CD4-positive, alpha-beta T cell treated with Interleukin-6 at 100 ng/mL for 8 hours (primary cell): Measurements from ENCODE around the gene MAP1LC3A.
"Not testable (repeated sequence)": the region's sequence is repeated elsewhere in the genome, so short reads cannot be mapped to it uniquely, and the experiment has no call there.

ENCODE experiments used
- DNase-seq: peaks from one replicate; pipeline ENCODE4 v3.0.0-alpha.2; 2020; ENCODE audit warnings: mixed read lengths, low spot score

The MAP1LC3A gene

GRCh38 chr20:34558320-34559218 is at the start of gene MAP1LC3A:
Gene MAP1LC3A, plus strand, starts transcription at chr20:34558718. Its CDS starts 151 bp downstream, at chr20:34558869.
- DNase-seq, result peak; percentile 87

- no peak for DNase-seq
These were observed 47.9 kb upstream of the MAP1LC3A start for GRCh38 chr20:34510575-34510974.

- no peak for DNase-seq
These were observed 46.6 kb upstream of the MAP1LC3A start for GRCh38 chr20:34511891-34512265.

- DNase-seq, result no peak
These were observed 46.1 kb upstream of the MAP1LC3A start for GRCh38 chr20:34512266-34512954.

GRCh38 chr20:34512955-34513419 is 45.5 kb upstream of the MAP1LC3A start:
- no peak for DNase-seq

- not testable (repeated sequence) for DNase-seq
These were observed 44.5 kb upstream of the MAP1LC3A start for GRCh38 chr20:34514034-34514433.

- DNase-seq, result no peak
These were observed 43.5 kb upstream of the MAP1LC3A start for GRCh38 chr20:34514897-34515483.

GRCh38 chr20:34515484-34516246 is 42.9 kb upstream of the MAP1LC3A start:
- peak; percentile 70 for DNase-seq

GRCh38 chr20:34516247-34517113 is 42.0 kb upstream of the MAP1LC3A start, which contains the start of gene DYNLRB1:
Gene DYNLRB1, plus strand, starts transcription at chr20:34516422. Its CDS starts 37 bp downstream, at chr20:34516459.
- DNase-seq, result peak; percentile 90

GRCh38 chr20:34517114-34517505 is 41.4 kb upstream of the MAP1LC3A start:
- no peak for DNase-seq

GRCh38 chr20:34518863-34519262 is 39.7 kb upstream of the MAP1LC3A start:
- DNase-seq, result not testable (repeated sequence)

GRCh38 chr20:34519841-34520240 is 38.7 kb upstream of the MAP1LC3A start:
- DNase-seq, result not testable (repeated sequence)

GRCh38 chr20:34522969-34523871 is 35.3 kb upstream of the MAP1LC3A start:
- DNase-seq, result peak; percentile 21

GRCh38 chr20:34524426-34524825 is 34.1 kb upstream of the MAP1LC3A start:
- no peak for DNase-seq

- DNase-seq, result no peak
These were observed 33.2 kb upstream of the MAP1LC3A start for GRCh38 chr20:34525342-34525708.

- DNase-seq, result no peak
These were observed 32.7 kb upstream of the MAP1LC3A start for GRCh38 chr20:34525709-34526416.

GRCh38 chr20:34526466-34526865 is 32.1 kb upstream of the MAP1LC3A start:
- no peak for DNase-seq

GRCh38 chr20:34527016-34527415 is 31.5 kb upstream of the MAP1LC3A start:
- no peak for DNase-seq

- no peak for DNase-seq
These were observed 29.6 kb upstream of the MAP1LC3A start for GRCh38 chr20:34528921-34529297.
